Esophagus (tissue), 2 donors: Measurements from ENCODE around the gene SORCS2. TPM values are rescaled to one million over a fixed set of nuclear protein-coding genes. Genes with fewer than 3 reads are reported as not detected.

Source experiments
- H3K27ac ChIP-seq, 2 donors: one replicate each; pipeline ENCODE4 v1.5.1; 2013; ENCODE audit warnings: low read depth in 2 of 2, mild to moderate bottlenecking in 2 of 2, inconsistent platforms in 1 of 2, low read length in 1 of 2, moderate library complexity in 1 of 2
- H3K27me3 ChIP-seq, 2 donors: one replicate each; pipeline ENCODE4 v1.6.1; 2013; ENCODE audit warnings: low read length in 2 of 2, control low read depth in 1 of 2, mild to moderate bottlenecking in 1 of 2; ENCODE audit not compliant: insufficient read depth in 2 of 2, control insufficient read depth in 1 of 2
- H3K36me3 ChIP-seq, 2 donors: one replicate each; pipeline ENCODE4 v1.6.1; 2013; ENCODE audit warnings: low read length in 1 of 2; ENCODE audit not compliant: control insufficient read depth in 2 of 2, insufficient read depth in 2 of 2
- H3K4me1 ChIP-seq, 2 donors: one replicate each; pipeline ENCODE4 v1.6.1; 2013; ENCODE audit warnings: low read length in 1 of 2; ENCODE audit not compliant: control insufficient read depth in 2 of 2, insufficient read depth in 2 of 2
- H3K4me3 ChIP-seq, 2 donors: one replicate each; pipeline ENCODE4 v1.5.1; 2013; ENCODE audit warnings: low read length in 2 of 2, mild to moderate bottlenecking in 2 of 2, low read depth in 1 of 2, moderate library complexity in 1 of 2
- H3K9me3 ChIP-seq, 2 donors: one replicate each; pipeline ENCODE4 v1.6.1; 2013; ENCODE audit warnings: mild to moderate bottlenecking in 2 of 2, low read depth in 1 of 2, low read length in 1 of 2, moderate library complexity in 1 of 2; ENCODE audit not compliant: control insufficient read depth in 2 of 2, insufficient read depth in 1 of 2
- WGBS, 2 donors: extraction: QIAGEN DNeasy Blood & Tissue Kit; methylation state at CpG; one replicate each; pipeline ENCODE4 v1.1.7; 2013; 5-methylcytosine and 5-hydroxymethylcytosine counted together
- polyA plus RNA-seq, 2 donors: library from polyadenylated mRNA; stranded (reverse); fragments of 200-250 nt; gene quantifications; one replicate each; pipeline ENCODE4 v1.2.3, GENCODE V29; 2013
- donor health status: healthy with polysubstance abuse.
- donor health status: Bipolar disorder and iron deficiency.

Gene SORCS2
- polyA plus RNA-seq, 2 donors, result 1.1 to 1.2 TPM

DNA sequence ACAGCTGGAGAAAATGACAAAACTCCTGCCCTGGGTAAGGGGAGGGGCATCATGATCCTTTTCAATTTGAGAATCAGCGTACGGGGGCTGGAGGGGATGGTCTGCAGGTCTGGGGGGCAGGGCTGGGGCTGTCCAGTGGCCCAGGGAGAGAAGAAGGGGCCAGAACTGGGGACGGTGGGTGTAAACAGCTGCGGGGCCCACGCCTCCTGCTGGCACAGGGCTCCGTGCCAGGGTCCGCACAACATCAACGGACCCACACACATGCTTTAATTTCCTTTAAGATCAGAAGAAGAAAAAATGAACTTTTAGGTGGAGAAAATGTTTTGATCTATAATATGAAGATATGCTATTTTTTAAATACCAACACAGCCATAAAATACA is 190.3 kb downstream of the SORCS2 start:
- 69 to 79% methylated on average over 7 to 8 of the region's 8 CpGs for WGBS, 2 donors

DNA sequence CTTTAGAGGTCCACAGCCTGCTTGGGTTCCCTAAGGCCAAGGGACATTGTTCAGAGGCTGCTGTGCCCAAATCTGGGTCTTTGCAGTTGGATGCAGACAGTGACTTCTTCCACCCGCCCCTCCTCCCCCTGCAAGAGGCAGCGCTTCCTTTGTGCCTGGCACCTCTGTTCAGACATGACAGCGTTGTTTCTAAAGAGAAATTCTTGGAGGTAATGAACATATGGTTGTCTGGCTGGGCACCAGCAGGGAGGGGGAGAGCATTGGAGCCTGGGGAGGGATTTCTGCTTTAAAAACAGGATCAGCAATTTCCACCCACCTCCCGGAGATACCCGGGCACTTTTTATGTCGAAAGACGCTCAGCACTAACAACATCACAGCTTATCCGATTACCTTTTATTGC is 190.9 kb downstream of the SORCS2 start:
- peaks cover 0 to 3% of the 10 kb centered on the region in 2 donors for H3K4me1 ChIP-seq
- whole genome bisulfite sequencing, 2 donors, result 59 to 64% methylated on average over 8 of the region's 8 CpGs

More for the DNA sequence above, 190.3 kb downstream of the SORCS2 start:
- no peaks in the 10 kb centered on the region for H3K36me3 ChIP-seq
- H3K27ac ChIP-seq, result no peak overlapping the region
- no peaks in the 10 kb centered on the region for H3K27me3 ChIP-seq
- peaks cover 0 to 3% of the 10 kb centered on the region in 2 donors for H3K4me1 ChIP-seq
- no peaks in the 10 kb centered on the region for H3K9me3 ChIP-seq
- H3K4me3 ChIP-seq, result no peak overlapping the region

DNA sequence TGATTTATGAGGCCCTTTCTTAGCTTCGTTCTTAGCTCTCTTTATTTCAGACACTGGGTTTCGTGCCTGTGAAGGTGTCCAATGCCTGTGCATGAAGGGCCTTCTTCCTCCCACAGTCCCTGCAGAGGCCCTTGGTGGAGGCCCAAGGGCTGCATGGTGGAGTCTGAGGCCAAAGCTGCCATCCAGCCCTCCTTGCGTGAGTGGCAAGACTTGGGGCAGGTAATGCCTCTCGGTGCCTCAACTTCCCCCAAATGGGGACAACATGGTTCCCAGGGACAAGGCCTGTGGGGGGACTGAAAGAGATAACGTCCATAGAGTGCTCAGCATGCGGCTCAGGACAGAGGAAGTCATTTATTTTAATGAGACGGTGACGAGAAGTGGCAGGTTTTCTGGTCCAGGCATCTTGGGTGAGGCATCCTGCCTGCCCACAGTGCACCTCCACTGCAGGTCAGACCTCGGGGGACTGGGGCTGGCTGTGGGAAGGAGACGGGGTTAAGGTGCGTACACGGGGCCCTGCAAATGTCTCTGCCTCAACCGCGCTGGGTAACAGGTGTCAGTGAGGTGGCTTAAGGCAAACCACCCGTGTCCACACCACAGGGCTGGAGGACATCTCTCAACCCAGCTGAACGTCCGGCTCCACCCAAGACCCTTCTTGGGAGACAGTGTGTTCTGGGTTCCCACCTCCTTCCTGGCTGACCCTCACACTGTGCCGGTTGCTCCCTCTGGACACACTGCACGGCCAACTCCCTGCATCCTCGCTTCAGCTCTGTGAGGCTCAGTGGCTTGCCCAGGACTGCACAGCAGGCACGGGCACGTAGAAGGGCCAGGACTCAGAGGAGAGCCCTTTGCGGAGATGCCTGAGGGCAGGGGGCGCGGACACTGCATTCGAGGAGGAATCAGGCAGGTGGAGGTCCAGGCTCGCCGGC is 191.9 kb downstream of the SORCS2 start:
- no peak overlapping the region for H3K4me3 ChIP-seq
- 74 to 75% methylated on average over 28 of the region's 28 CpGs for WGBS, 2 donors
- H3K27me3 ChIP-seq, result no peaks in the 10 kb centered on the region
- H3K36me3 ChIP-seq, result no peaks in the 10 kb centered on the region
- H3K27ac ChIP-seq, result no peak overlapping the region
- no peaks in the 10 kb centered on the region for H3K9me3 ChIP-seq
- H3K4me1 ChIP-seq, result peaks cover 0 to 3% of the 10 kb centered on the region in 2 donors

More for the DNA sequence above, 190.9 kb downstream of the SORCS2 start:
- Histone ChIP-seq H3K36me3 (no peaks in the 10 kb centered on the region), H3K27ac (no peak overlapping the region), H3K9me3 (no peaks in the 10 kb centered on the region), H3K27me3 (no peaks in the 10 kb centered on the region), H3K4me3 (no peak overlapping the region)

DNA sequence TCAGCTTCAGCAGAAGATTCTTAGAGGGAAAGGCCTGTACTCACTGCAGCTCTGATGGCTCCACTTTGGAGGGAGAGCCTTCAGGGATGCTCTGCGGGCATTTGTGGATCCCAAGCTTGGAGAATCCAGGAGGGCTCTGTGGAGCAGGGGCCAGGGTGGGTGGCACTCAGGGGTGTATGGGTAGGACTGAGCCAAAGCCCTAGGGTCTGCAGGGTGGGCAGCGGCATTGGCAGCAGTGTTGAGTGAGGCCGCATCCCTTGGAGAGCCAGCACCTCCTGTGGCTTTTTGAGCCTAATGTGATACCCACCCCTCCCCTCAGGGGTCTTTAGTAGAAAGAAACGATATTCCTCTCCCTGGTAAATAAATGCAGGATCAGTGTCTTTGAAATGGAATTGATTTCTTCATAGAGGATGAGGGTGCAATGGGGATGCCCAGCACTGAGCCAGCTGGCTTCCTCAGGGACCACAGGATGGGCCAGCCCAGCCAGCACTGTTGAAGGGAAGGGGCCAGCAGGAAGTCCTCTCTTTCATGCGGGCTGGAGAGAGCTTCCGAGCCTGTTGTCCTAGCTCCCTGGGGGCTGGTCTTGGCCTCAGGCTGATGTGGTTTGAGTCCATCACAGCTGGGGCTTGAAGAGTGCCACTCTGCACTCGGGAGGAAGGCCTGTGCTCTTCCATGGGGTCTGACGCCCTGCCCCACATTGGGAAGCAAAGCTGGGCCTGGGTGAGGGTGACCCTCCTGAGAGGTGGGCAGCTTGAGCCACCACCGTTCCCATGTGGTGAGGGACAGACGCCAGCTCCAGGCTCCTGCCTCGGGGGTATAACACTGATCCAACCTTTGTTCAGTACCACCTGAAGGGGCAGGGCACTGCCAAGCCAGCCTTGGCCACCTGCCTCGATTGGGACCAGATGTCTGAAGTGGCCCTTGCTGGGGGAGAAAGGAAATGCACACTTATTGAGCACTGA is 192.9 kb downstream of the SORCS2 start:
- Histone ChIP-seq H3K9me3 (no peaks in the 10 kb centered on the region), H3K4me3 (no peak overlapping the region), H3K4me1 (no peaks in the 10 kb centered on the region), H3K27me3 (no peaks in the 10 kb centered on the region), H3K36me3 (no peaks in the 10 kb centered on the region), H3K27ac (no peak overlapping the region)
- 65 to 67% methylated on average over 12 of the region's 12 CpGs for WGBS, 2 donors

DNA sequence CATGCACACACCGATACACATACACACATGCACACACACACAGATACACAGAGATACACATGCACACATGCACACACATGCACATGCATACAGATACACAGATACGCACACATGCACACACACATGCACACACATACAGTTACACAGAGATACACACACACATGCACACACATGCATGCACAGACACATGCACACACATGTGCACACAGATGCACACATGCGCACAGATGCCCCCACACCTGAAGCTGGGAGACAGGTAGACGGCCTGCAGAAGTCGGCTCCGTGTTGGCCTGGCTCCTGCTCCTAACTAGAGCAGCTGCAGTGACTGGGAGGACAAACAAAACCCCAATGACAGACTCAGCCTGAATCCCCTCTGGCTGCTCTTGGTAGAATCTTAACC is 195.6 kb downstream of the SORCS2 start:
- no peaks in the 10 kb centered on the region for H3K27me3 ChIP-seq
- no peaks in the 10 kb centered on the region for H3K9me3 ChIP-seq
- no peak overlapping the region for H3K27ac ChIP-seq
- no peaks in the 10 kb centered on the region for H3K4me1 ChIP-seq
- H3K4me3 ChIP-seq, result no peak overlapping the region
- H3K36me3 ChIP-seq, result no peaks in the 10 kb centered on the region
- WGBS, 2 donors, result 91 to 93% methylated on average over 6 of the region's 6 CpGs

DNA sequence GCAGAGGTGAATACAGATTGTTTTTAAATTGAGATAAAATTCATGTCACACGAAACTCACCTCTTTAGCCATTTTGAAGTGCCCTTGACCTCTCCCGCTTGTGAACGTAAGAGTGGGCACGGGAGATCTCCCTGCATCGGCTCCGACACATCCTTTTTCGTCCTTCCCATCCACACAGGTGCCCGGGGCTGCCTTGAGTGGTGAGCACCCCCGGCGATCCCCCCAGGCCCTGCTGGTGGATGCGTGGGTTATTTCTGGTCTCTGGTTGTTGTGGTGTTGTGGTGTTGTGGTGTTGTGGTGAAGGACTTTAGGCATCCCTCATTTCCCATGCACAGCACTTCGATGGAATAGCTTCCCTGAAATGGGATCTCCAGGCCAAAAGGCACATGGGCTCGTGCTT is 196.3 kb downstream of the SORCS2 start:
- Histone ChIP-seq H3K27ac (no peak overlapping the region), H3K9me3 (no peaks in the 10 kb centered on the region), H3K36me3 (no peaks in the 10 kb centered on the region), H3K4me1 (no peaks in the 10 kb centered on the region), H3K27me3 (no peaks in the 10 kb centered on the region), H3K4me3 (no peak overlapping the region)
- WGBS, 2 donors, result 89 to 91% methylated on average over 13 of the region's 13 CpGs

DNA sequence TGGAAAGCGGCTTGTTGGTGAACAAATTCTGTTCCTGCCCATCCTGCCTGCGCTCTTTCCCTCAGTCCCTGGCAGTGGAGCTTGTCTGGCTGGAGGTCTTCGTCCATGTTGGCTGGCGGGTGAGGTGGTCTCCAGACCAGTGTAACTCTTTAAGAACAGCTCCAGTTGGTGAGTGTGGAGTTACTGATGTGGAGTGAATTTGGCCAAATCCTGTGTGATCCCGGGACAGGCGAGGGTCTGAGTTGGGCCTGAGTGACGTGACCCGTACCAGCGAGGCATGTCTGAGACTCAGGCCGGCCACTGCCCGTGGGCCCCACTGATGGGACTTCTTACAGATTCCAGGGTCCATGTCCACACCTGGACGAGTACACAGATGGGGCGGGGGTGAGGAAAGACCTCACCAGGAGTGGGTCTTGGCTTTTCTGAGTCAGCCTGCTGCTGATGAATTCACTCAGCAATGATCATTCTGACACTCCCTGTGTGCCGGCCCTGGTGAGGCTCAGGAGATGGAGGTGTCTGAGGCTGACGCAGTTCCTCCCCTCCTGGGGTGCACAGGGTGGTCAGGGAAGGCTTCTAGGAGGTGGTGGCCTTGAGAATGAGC is 196.9 kb downstream of the SORCS2 start:
- no peak overlapping the region for H3K27ac ChIP-seq
- WGBS, 2 donors, result 91 to 92% methylated on average over 15 of the region's 15 CpGs
- no peaks in the 10 kb centered on the region for H3K4me1 ChIP-seq
- no peaks in the 10 kb centered on the region for H3K27me3 ChIP-seq
- no peaks in the 10 kb centered on the region for H3K9me3 ChIP-seq
- H3K36me3 ChIP-seq, result no peaks in the 10 kb centered on the region
- H3K4me3 ChIP-seq, result no peak overlapping the region

DNA sequence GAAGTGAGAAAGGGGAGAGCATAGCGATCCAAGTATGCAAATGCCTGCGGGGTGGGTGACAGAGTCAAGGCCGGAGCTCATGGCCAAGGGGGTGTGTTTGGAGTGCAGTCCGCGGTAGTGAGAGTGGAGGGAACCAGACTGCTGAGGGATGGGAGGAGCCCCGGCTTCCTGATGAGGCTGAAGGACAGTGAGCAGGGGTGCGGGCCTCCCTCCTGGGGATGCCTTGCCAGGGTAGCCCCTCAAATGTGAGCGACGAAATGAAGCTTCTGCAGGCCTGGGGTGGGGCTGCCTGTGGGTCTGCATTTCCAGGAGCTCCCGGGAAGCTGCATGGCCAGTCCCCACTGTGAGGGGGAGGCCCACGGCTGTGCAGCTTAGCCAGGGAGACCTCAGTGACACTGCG is 197.4 kb downstream of the SORCS2 start:
- Histone ChIP-seq H3K27ac (no peak overlapping the region), H3K9me3 (no peaks in the 10 kb centered on the region), H3K4me3 (no peak overlapping the region), H3K27me3 (no peaks in the 10 kb centered on the region), H3K36me3 (no peaks in the 10 kb centered on the region), H3K4me1 (peaks cover 0 to under 1% of the 10 kb centered on the region in 2 donors)
- WGBS, 2 donors, result 45 to 64% methylated on average over 12 of the region's 12 CpGs

DNA sequence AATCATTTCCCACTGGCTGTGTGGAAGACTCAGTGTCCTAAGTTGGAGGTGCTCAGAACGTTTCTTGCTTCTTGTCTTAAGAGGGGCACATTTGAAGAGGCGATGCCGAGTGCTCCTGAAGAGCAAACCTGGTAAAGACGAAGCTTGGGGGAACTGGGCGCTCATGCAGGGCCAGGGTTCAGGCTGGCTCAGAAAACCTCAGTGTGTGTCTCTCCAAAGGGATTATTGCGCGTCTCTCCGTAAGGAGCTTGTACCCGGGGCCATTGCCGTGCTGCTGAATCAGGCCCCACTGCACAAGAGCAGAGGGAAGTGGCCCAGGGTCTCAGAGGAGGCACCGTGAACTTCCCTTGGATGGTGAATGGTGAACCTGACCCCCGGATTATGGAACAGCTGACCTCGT is 198.0 kb downstream of the SORCS2 start:
- no peaks in the 10 kb centered on the region for H3K9me3 ChIP-seq
- no peak overlapping the region for H3K27ac ChIP-seq
- 84 to 88% methylated on average over 13 of the region's 13 CpGs for WGBS, 2 donors
- no peaks in the 10 kb centered on the region for H3K36me3 ChIP-seq
- no peaks in the 10 kb centered on the region for H3K27me3 ChIP-seq
- peaks cover 0 to 4% of the 10 kb centered on the region in 2 donors for H3K4me1 ChIP-seq
- H3K4me3 ChIP-seq, result no peak overlapping the region
